Lower leg skin (tissue), 3 donors: ENCODE measurements around the gene PRPF40A.

ENCODE experiments used
- CTCF ChIP-seq, 3 donors: fragments of 450-650 bp; IDR thresholded peaks; one replicate each; pipeline ENCODE4 v1.5.1; 2016; ENCODE audit warnings: antibody characterized with exemption in 3 of 3, mild to moderate bottlenecking in 3 of 3, moderate library complexity in 2 of 3
- POLR2A ChIP-seq, 2 donors: fragments of 450-650 bp; IDR thresholded peaks; one replicate each; pipeline ENCODE4 v1.6.1; 2016 to 2017; ENCODE audit warnings: antibody characterized with exemption in 2 of 2, mild to moderate bottlenecking in 1 of 2, moderate library complexity in 1 of 2

- TF ChIP-seq CTCF (IDR thresholded peaks at IDR 0.05) (no peak), POLR2A (IDR thresholded peaks at IDR 0.05) (no peak)
Observed at GRCh38 chr2:152678808-152679207, 38.5 kb downstream of the PRPF40A start.
